K562 (cell line): ENCODE measurements around the gene UPP1. TPM values are rescaled to one million over a fixed set of nuclear protein-coding genes. Genes with fewer than 3 reads are reported as not detected.

Experiments
- ATAC-seq: fragments of 200-7000 bp; cut with Tn5 transposase; 3 replicates; pipeline ENCODE4 v1.9.1; 2020; ENCODE audit warnings: moderate library complexity
- BruUV-seq: library from RNA; stranded (reverse); fragments of 400-500 nt; replicated peaks from 2 replicates; lab custom pipeline; 2021; lab: Mats Ljungman, UMichigan
- CTCF ChIA-PET: fragments of 300-600 bp; formaldehyde crosslinking; extraction: SDS; loops from one replicate; lab custom pipeline; 2021; ENCODE audit warnings: low intra/inter-chr PET ratio; lab: Yijun Ruan, JAX
- POLR2A ChIA-PET: fragments of 300-600, 350-650 bp; sonication (Branson Sonifier 250); formaldehyde crosslinking; extraction: SDS; loops from one replicate; lab custom pipeline; 2021; ENCODE audit warnings: antibody characterized with exemption, inconsistent platforms; lab: Yijun Ruan, JAX
- DNase-seq, 4 experiments: peaks; one replicate each; pipeline versions ENCODE4 v3.0.0 to v3.0.0-alpha.2; 2011 to 2018; ENCODE audit warnings: low spot score in 3 of 4, mixed read lengths in 3 of 4; ENCODE audit errors: extremely low read depth in 1 of 4
- FAIRE-seq: peaks from 2 replicates; lab custom pipeline; 2011; peaks lifted over from hg19 to GRCh38; lab: Jason Lieb, UNC
- H2AFZ ChIP-seq: 2 replicates; pipeline ENCODE4 v1.6.0; 2011; ENCODE audit warnings: low read depth, low read length, control low read depth, inconsistent platforms
- H3K27ac ChIP-seq: fragments of 200-600 bp; 3 replicates; pipeline ENCODE4 v1.8.0; 2011; ENCODE audit warnings: low read depth, mild to moderate bottlenecking, control low read depth, inconsistent platforms, low read length, moderate library complexity, mixed read lengths; ENCODE audit errors: extremely low read depth
- H3K27me3 ChIP-seq, 2 experiments: fragments of 300-600 bp in 1 of 2; 2 replicates in 1 of 2; 3 replicates in 1 of 2; pipeline versions ENCODE4 v1.6.0 to v1.8.0; 2011; ENCODE audit warnings: inconsistent platforms in 2 of 2, low read length in 2 of 2, mild to moderate bottlenecking in 1 of 2, mixed read lengths in 1 of 2, moderate library complexity in 1 of 2; ENCODE audit not compliant: control insufficient read depth in 2 of 2, insufficient read depth in 2 of 2
- H3K36me3 ChIP-seq: fragments of 300-600 bp; 3 replicates; pipeline ENCODE4 v1.8.0; 2011; ENCODE audit warnings: mild to moderate bottlenecking, low read length, inconsistent platforms; ENCODE audit not compliant: control insufficient read depth, insufficient read depth
- H3K4me1 ChIP-seq, 2 experiments: fragments of 200-600 bp in 1 of 2; replicated peaks in 1 of 2; 2 replicates in 1 of 2; 3 replicates in 1 of 2; pipeline versions ENCODE4 v1.5.1 to v1.8.0; 2011; ENCODE audit warnings: inconsistent platforms in 2 of 2, low read length in 2 of 2, mild to moderate bottlenecking in 1 of 2, mixed read lengths in 1 of 2, moderate library complexity in 1 of 2; ENCODE audit not compliant: control insufficient read depth in 2 of 2, insufficient read depth in 2 of 2
- H3K4me2 ChIP-seq: 2 replicates; pipeline ENCODE4 v1.6.1; 2011; ENCODE audit warnings: low read length, control low read depth, inconsistent platforms, mixed read lengths; ENCODE audit not compliant: insufficient read depth
- H3K4me3 ChIP-seq: fragments of 200-600 bp; sonication (generic), shearing (Covaris generic); 2 replicates; pipeline ENCODE4 v1.5.1; 2016; ENCODE audit warnings: control low read depth, inconsistent platforms
- H3K79me2 ChIP-seq: fragments of 200-600 bp; 3 replicates; pipeline ENCODE4 v1.8.0; 2011; ENCODE audit warnings: low read length, inconsistent platforms; ENCODE audit not compliant: control insufficient read depth, insufficient read depth
- H3K9ac ChIP-seq, 2 experiments: 2 replicates each; pipeline versions ENCODE4 v1.6.0 to v1.6.1; 2011; ENCODE audit warnings: low read depth in 2 of 2, low read length in 2 of 2, control low read depth in 1 of 2, inconsistent platforms in 1 of 2, mild to moderate bottlenecking in 1 of 2, mixed read lengths in 1 of 2; ENCODE audit not compliant: insufficient read depth in 1 of 2
- H3K9me1 ChIP-seq: one replicate; pipeline ENCODE4 v1.6.0; 2011; ENCODE audit warnings: inconsistent platforms, mild to moderate bottlenecking, low read length, moderate library complexity; ENCODE audit not compliant: control insufficient read depth, insufficient read depth
- H3K9me3 ChIP-seq: replicated peaks from 2 replicates; pipeline ENCODE4 v1.5.1; 2011; ENCODE audit warnings: low read depth, low read length, inconsistent platforms; ENCODE audit not compliant: control insufficient read depth, insufficient read depth
- H4K20me1 ChIP-seq: replicated peaks from 2 replicates; pipeline ENCODE4 v1.6.1; 2011; ENCODE audit warnings: low read length, inconsistent platforms, mixed read lengths; ENCODE audit not compliant: control insufficient read depth, insufficient read depth
- BRF1 ChIP-seq: IDR thresholded peaks from 3 replicates; pipeline ENCODE4 v1.6.1; 2011; ENCODE audit warnings: borderline replicate concordance, mild to moderate bottlenecking; ENCODE audit not compliant: insufficient read length; ENCODE audit errors: extremely low read depth
- CBX2 ChIP-seq: fragments of 200-600 bp; sonication (generic); IDR thresholded peaks from one replicate; pipeline ENCODE4 v1.6.1; 2012; ENCODE audit warnings: mild to moderate bottlenecking, low read length, inconsistent platforms; ENCODE audit not compliant: insufficient read depth, poor library complexity, severe bottlenecking
- GATA2 ChIP-seq: sonication (generic); formaldehyde crosslinking; IDR thresholded peaks from 2 replicates; pipeline ENCODE4 v1.4.0; 2020; ENCODE audit warnings: mild to moderate bottlenecking, missing genetic modification reagents
- HINFP ChIP-seq: fragments of 450-650 bp; conservative IDR thresholded peaks from 2 replicates; pipeline ENCODE4 v1.6.1; 2016; ENCODE audit warnings: missing genetic modification characterization, low read depth, mild to moderate bottlenecking, control low read depth, missing compliant biosample characterization
- ILK ChIP-seq: fragments of 450-650 bp; IDR thresholded peaks from 2 replicates; pipeline ENCODE4 v1.6.1; 2016; ENCODE audit warnings: missing genetic modification characterization, low read depth, mild to moderate bottlenecking, missing compliant biosample characterization, moderate library complexity, borderline replicate concordance
- KDM5B ChIP-seq: fragments of 200-600 bp; sonication (generic); IDR thresholded peaks from 2 replicates; pipeline ENCODE4 v1.6.1; 2012; ENCODE audit warnings: low read depth, mild to moderate bottlenecking, moderate library complexity, low read length, control low read depth, inconsistent platforms; ENCODE audit not compliant: insufficient replicate concordance
- KHSRP ChIP-seq: fragments of 450-650 bp; IDR thresholded peaks from 2 replicates; pipeline ENCODE4 v1.6.1; 2017
- MEF2A ChIP-seq: IDR thresholded peaks from 2 replicates; pipeline ENCODE4 v1.6.1; 2011; ENCODE audit warnings: low read depth, mild to moderate bottlenecking, low read length, moderate library complexity; ENCODE audit not compliant: control insufficient read depth
- MEIS2 ChIP-seq: fragments of 450-650 bp; IDR thresholded peaks from 2 replicates; pipeline ENCODE4 v1.6.1; 2014; ENCODE audit warnings: mild to moderate bottlenecking; ENCODE audit not compliant: partially characterized antibody
- NR3C1 ChIP-seq: sonication (generic); formaldehyde crosslinking; IDR thresholded peaks from 2 replicates; pipeline ENCODE4 v1.8.1; 2022; ENCODE audit warnings: missing genetic modification reagents
- POLR2AphosphoS2 ChIP-seq: IDR thresholded peaks from 2 replicates; pipeline ENCODE4 v1.6.1; 2012; ENCODE audit warnings: low read length, improper control_type of control experiment
- RNF219 ChIP-seq: fragments of 250-450 bp; sonication (Bioruptor Pico); IDR thresholded peaks from 2 replicates; pipeline ENCODE4 v1.5.0; 2022; ENCODE audit warnings: mild to moderate bottlenecking
- SMAD3 ChIP-seq: fragments of 450-650 bp; formaldehyde crosslinking; conservative IDR thresholded peaks from 2 replicates; pipeline ENCODE4 v1.4.0; 2020; ENCODE audit warnings: mild to moderate bottlenecking
- SMARCA4 ChIP-seq: fragments of 450-650 bp; IDR thresholded peaks from 2 replicates; pipeline ENCODE4 v1.6.1; 2016
- TOE1 ChIP-seq, 2 experiments: fragments of 450-650 bp in 1 of 2; sonication (generic) in 1 of 2; formaldehyde crosslinking in 1 of 2; IDR thresholded peaks; 2 replicates each; pipeline versions ENCODE4 v1.7.1 to v1.8.0; 2016 to 2022; ENCODE audit warnings: borderline replicate concordance in 2 of 2, mild to moderate bottlenecking in 2 of 2, antibody characterized with exemption in 1 of 2, inconsistent platforms in 1 of 2, low read depth in 1 of 2, missing genetic modification reagents in 1 of 2, moderate library complexity in 1 of 2
- ZBTB1 ChIP-seq: sonication (generic); formaldehyde crosslinking; IDR thresholded peaks from 2 replicates; pipeline ENCODE4 v1.8.1; 2023; ENCODE audit warnings: missing genetic modification reagents, low read depth, mild to moderate bottlenecking, borderline replicate concordance
- ZNF76 ChIP-seq: fragments of 250-450 bp; sonication (Bioruptor Pico); IDR thresholded peaks from 2 replicates; pipeline ENCODE4 v1.4.0; 2020; ENCODE audit warnings: mild to moderate bottlenecking, moderate library complexity, borderline replicate concordance
- WGBS: fragments of 100-300 bp; shearing (Covaris generic); methylation state at CpG from one replicate; pipeline ENCODE4 v1.1.6; 2016; ENCODE audit warnings: low coverage, mixed read lengths; ENCODE audit not compliant: insufficient coverage; ENCODE audit errors: missing lambda C conversion rate; 5-methylcytosine and 5-hydroxymethylcytosine counted together
- in situ Hi-C: fragments of 300-500 bp; cut with MboI; formaldehyde crosslinking; loops from 4 replicates; pipeline ENCODE4 v1.15.0; 2018; ENCODE audit warnings: inconsistent platforms, mixed read lengths
- intact Hi-C: fragments of 100-400 bp; cut with micrococcal nuclease; formaldehyde crosslinking; loops from 2 replicates; pipeline ENCODE4 v1.14.2; 2022
- polyA plus RNA-seq, 8 experiments: library from polyadenylated mRNA; depleted of rRNA in 4 of 8; stranded (reverse) in 5 of 8; unstranded in 3 of 8; fragments of >200 nt; fragmentation: Nextera tagmentation in 2 of 8; fragmentation: Illumina TruSeq in 1 of 8; extraction: Ambion mirVana in 2 of 8; extraction: Trizol in 1 of 8; gene quantifications; 2 replicates each; pipeline versions ENCODE4 v1.2.1 to v1.2.3, GENCODE V29; 2011 to 2014; ENCODE audit warnings: inconsistent platforms in 1 of 8, missing spikeins in 1 of 8
- total RNA-seq, 7 experiments: library from RNA; depleted of rRNA in 6 of 7; stranded (reverse); fragments of >200 nt in 6 of 7; fragmentation: Illumina TruSeq in 2 of 7; extraction: Trizol in 2 of 7; gene quantifications; 2 replicates each; pipeline versions ENCODE4 v1.2.1 to v1.2.3, GENCODE V29; 2011 to 2021; ENCODE audit warnings: low replicate concordance in 1 of 7

Gene UPP1
- total and polyA plus RNA-seq, 9 of the 15 experiments (the other 6 are each of a cell fraction or from before 2014, with no cell fraction given) = 0.38 to 2.4 (median 0.61) TPM

GRCh38 chr7:48139459-48139858 lies 50.4 kb downstream of the UPP1 start (continued):
- no peak for TF ChIP-seq TOE1 (IDR thresholded peaks at IDR 0.05; ENCODE audit: borderline replicate concordance)
- TF ChIP-seq TOE1 (CRISPR knock-in tag; IDR thresholded peaks at IDR 0.05; ENCODE audit: borderline replicate concordance, low read depth) = no peak
- no peak for TF ChIP-seq KHSRP
- no peak for TF ChIP-seq POLR2AphosphoS2
- no peak for TF ChIP-seq MEF2A
- TF ChIP-seq ILK (tag) = no peak
- TF ChIP-seq BRF1 = no peak
- TF ChIP-seq SMARCA4 = no peak

GRCh38 chr7:48140001-48140681 lies 51.1 kb downstream of the UPP1 start:
- POLR2A ChIA-PET = interaction anchor here (0.6 to 0.7 kb wide), 2 partner anchors 14 to 191 kb away, joined by 3 read pairs; no protein-coding TSS in a partner anchor
- H3K4me3 ChIP-seq = no peak overlapping the region
- no TSS peak for BruUV-seq
- FAIRE-seq (no peak), ATAC-seq (no peak), DNase-seq (no peak)
- H3K9ac ChIP-seq = no peak overlapping the region
- CTCF ChIA-PET = no interaction called here
- no peak overlapping the region for H2AFZ ChIP-seq
- in situ Hi-C loops = no loop called here
- no peaks in the 10 kb centered on the region for H3K79me2 ChIP-seq
- H3K4me1 ChIP-seq = no peaks in the 10 kb centered on the region
- H3K9me1 ChIP-seq = no peaks in the 10 kb centered on the region
- no peak overlapping the region for H3K27ac ChIP-seq
- intact Hi-C loops = no loop called here
- H3K9me3 ChIP-seq = no peaks in the 10 kb centered on the region
- H4K20me1 ChIP-seq = no peaks in the 10 kb centered on the region
- WGBS = under 1% methylated on average over 7 of the region's 7 CpGs
- no peak overlapping the region for H3K4me2 ChIP-seq
- H3K27me3 ChIP-seq = no peaks in the 10 kb centered on the region
- H3K36me3 ChIP-seq = no peaks in the 10 kb centered on the region
- TF ChIP-seq KDM5B (no peak), GATA2 (CRISPR knock-in tag) (no peak), CBX2 (no peak), ZBTB1 (CRISPR knock-in tag) (no peak), MEIS2 (no peak), RNF219 (no peak), NR3C1 (CRISPR knock-in tag) (no peak), ZNF76 (CRISPR knock-in tag) (no peak), SMAD3 (CRISPR knock-in tag) (no peak), HINFP (tag) (no peak)
